ENCODE data around the gene ARHGEF7.

DNA sequence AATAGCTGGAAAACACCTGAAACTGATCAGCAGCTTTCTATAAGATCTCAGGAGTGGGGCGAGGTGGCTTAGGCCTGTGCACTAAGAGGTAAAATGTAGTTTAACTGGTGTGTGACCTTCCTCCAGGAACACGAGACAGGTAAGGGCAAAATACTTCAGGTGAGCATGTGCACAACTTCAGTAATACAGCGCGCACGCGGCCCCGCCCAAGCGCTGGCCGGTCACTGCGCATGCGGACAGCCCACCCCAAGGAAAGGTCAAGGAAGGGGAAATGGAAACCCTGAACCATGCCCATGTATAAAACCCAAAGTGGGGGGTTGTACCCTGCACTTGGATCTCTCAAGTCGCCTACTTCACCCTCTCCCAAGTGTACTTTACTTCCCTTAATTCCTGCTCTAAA, 49.4 kb upstream of the ARHGEF7 start:
- TF ChIP-seq EZH2 (IDR thresholded peaks at IDR 0.05), result no peak
- TF ChIP-seq, protein P1, sequence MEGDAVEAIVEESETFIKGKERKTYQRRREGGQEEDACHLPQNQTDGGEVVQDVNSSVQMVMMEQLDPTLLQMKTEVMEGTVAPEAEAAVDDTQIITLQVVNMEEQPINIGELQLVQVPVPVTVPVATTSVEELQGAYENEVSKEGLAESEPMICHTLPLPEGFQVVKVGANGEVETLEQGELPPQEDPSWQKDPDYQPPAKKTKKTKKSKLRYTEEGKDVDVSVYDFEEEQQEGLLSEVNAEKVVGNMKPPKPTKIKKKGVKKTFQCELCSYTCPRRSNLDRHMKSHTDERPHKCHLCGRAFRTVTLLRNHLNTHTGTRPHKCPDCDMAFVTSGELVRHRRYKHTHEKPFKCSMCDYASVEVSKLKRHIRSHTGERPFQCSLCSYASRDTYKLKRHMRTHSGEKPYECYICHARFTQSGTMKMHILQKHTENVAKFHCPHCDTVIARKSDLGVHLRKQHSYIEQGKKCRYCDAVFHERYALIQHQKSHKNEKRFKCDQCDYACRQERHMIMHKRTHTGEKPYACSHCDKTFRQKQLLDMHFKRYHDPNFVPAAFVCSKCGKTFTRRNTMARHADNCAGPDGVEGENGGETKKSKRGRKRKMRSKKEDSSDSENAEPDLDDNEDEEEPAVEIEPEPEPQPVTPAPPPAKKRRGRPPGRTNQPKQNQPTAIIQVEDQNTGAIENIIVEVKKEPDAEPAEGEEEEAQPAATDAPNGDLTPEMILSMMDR (IDR thresholded peaks at IDR 0.05), result no peak

Measured in neural progenitor cell (in vitro differentiated cells).